ENCODE results near the gene SDHAF4. TPM values are rescaled to one million over a fixed set of nuclear protein-coding genes. Genes with fewer than 3 reads are reported as not detected.

The SDHAF4 gene
- total RNA-seq = 12.6 and 13.1 TPM in 2 replicates

GRCh38 chr6:70566751-70567382 is at the start of gene SDHAF4:
SDHAF4 (plus strand) TSS chr6:70566930; CDS start chr6:70566941, 11 bp downstream.

Other genes starting within 250 kb of the SDHAF4 start
- gene FAM135A, start 153.4 kb upstream of the SDHAF4 start, total RNA-seq = 2.7 and 3.0 TPM in 2 replicates
- gene SMAP1, start 101.0 kb downstream of the SDHAF4 start, total RNA-seq = 13.1 and 13.8 TPM in 2 replicates

All from bronchus fibroblast of lung (primary cell).